Melanocyte of skin (primary cell): Measurements from ENCODE around the gene CCDC171. TPM values are rescaled to one million over a fixed set of nuclear protein-coding genes. Genes with fewer than 3 reads are reported as not detected.

Experiments
- small RNA-seq, 2 donors: library from RNA; depleted of rRNA; stranded (forward); fragments of <200 nt; gene quantifications; one replicate each; pipeline ENCODE3, GENCODE V24; 2012
- total RNA-seq, 2 donors: library from RNA; depleted of rRNA; stranded (reverse); fragments of >200 nt; gene quantifications; 2 replicates each; pipeline ENCODE4 v1.2.3, GENCODE V29; 2012

Gene CCDC171
- total RNA-seq = 10 to 100 TPM in 1 of 2 donors, 1 to 10 TPM in 1; 9.0 to 22.7 TPM

DNA sequence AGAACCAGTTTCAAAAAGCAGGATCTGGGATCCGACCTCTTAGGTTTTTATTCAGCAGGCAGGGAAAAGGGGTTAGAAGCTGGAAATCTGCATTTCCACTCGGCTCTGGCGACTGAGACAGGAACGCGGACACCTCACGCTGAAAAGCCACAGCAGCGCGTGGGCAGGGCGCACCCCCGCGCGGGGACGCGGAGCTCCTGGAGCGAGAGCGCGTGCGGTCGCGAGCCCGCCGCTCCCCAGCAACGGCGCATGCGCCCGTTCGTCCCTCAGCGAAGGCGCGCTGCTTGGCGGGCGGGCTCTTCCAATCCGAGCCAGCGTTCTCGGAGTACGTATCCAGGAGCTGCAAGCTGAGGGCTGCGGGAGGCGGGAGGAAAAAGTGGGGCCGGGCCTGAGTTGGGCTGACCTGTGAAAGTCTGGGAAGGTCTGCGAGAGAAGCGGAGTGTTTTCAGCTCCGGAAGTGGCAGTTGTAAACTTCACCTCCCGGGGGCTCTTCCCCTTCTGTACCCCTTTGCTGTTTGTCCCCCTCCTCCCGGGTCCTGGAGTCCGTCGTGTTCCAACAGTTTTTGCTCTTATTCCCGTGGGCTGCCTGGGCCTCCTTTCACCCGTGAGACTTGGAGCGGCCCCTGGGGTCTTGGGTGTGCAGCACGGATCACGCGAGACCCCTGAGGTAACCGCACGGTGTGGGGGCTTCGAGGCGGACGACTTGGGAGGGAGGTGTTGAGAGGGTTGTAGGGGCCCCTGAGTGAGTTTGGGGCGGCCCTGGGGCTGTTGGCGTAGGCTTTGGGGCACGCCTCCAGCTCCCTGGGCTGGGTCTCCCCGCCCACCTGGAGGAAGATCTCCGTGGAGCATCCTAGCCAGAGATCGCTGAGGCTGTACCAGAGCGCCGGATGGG lies at the start of gene CCDC171:
TSS of gene CCDC171 (plus strand) at position 408 of the 892 bp plus-strand sequence. CDS start 11,046 bp downstream, outside the sequence.

DNA sequence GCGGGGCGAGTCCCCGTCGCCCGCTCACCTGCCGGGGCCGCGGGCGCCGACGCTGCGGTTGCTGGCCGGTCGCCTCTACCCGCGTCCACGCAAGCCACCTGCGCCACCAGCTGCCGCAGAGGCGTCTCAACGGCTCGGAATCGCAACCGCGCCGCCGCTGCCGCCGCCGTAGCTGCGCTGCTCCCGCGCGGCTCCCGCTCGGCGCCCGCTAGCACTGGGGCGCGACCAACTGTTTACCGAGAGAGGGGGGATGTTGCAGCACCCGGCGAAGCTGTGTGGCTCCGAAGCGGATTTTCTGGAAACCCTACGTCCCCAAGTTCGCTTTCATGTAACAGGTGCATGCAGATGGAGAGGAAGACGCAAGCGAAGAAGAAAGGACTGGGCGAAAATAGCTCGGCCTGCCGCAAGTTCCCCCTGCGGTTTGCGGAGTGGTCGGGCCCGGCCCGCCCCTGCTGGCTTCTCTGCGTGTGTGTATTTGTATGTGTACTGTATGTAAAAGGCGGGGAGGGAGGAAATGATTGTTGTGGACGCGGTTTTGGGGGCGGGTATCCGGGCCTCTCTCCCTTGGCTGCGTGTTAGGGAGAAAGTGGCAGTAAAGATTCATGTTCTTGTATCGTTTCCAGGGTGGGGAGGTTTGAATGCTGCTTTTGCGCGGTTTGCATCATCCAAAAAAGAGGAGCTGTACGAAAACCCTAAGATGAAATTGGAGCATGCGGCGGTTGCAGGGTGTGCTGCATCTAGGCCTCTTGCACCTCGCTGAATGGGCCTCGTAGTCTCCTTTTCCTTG lies 41.9 kb upstream of the CCDC171 start, which contains the start of gene PSIP1:
TSS of gene PSIP1 (minus strand) at position 182 of the 787 bp plus-strand sequence. CDS start 782 bp downstream, outside the sequence.

Small RNA genes within 50 kb of the gene (small RNA-seq; reads per million reads assigned to genes)
- gene AL513423.1 (0 reads per million in 2 donors), gene HMGN2P16 (0 reads per million in 2 donors), gene RN7SL98P (0 reads per million in 2 donors), gene RNU6-14P (0.17 to 0.60 reads per million in 2 donors), gene RNU6-246P (0 reads per million in 2 donors)

Other genes with a start within 250 kb of the CCDC171 start
- gene TTC39B, start 245.8 kb upstream of the CCDC171 start, total RNA-seq = 1 to 10 TPM; 1.7 to 2.8 TPM
- 10 to 100 TPM; 30.6 to 41.0 TPM for gene SNAPC3, start 130.2 kb upstream of the CCDC171 start, total RNA-seq
- 10 to 100 TPM; 20.0 to 34.3 TPM for gene PSIP1, start 42.1 kb upstream of the CCDC171 start, total RNA-seq